Lung (tissue), 12 donors: ENCODE measurements around the gene GRID1. TPM values are rescaled to one million over a fixed set of nuclear protein-coding genes. Genes with fewer than 3 reads are reported as not detected.

Experiments
- ATAC-seq: fragments of 200-7000 bp; cut with Tn5 transposase; one replicate; pipeline ENCODE4 v1.9.1; 2020; ENCODE audit warnings: moderate number of reproducible peaks; ENCODE audit not compliant: insufficient read depth, low FRiP score
- DNase-seq, 3 donors: peaks; one replicate each; pipeline ENCODE4 v3.0.0-alpha.2; 2013 to 2017
- H3K27ac ChIP-seq, 2 donors: one replicate each; pipeline ENCODE4 v1.5.1; 2013; ENCODE audit warnings: mild to moderate bottlenecking in 2 of 2, moderate library complexity in 2 of 2, control low read depth in 1 of 2, inconsistent platforms in 1 of 2, low read depth in 1 of 2, low read length in 1 of 2
- H3K27me3 ChIP-seq, 3 donors: one replicate each; pipeline ENCODE4 v1.5.1; 2013; ENCODE audit warnings: low read length in 2 of 3; ENCODE audit not compliant: control insufficient read depth in 3 of 3, insufficient read depth in 3 of 3
- H3K36me3 ChIP-seq, 4 donors: one replicate each; pipeline ENCODE4 v1.5.1; 2013; ENCODE audit warnings: low read length in 4 of 4, mild to moderate bottlenecking in 1 of 4, moderate library complexity in 1 of 4; ENCODE audit not compliant: control insufficient read depth in 4 of 4, insufficient read depth in 4 of 4
- H3K4me1 ChIP-seq, 5 donors: one replicate each; pipeline ENCODE4 v1.5.1; 2013; ENCODE audit warnings: low read length in 5 of 5, mild to moderate bottlenecking in 2 of 5, moderate library complexity in 1 of 5; ENCODE audit not compliant: control insufficient read depth in 5 of 5, insufficient read depth in 5 of 5
- H3K4me3 ChIP-seq: one replicate; pipeline ENCODE4 v1.5.1; 2013; ENCODE audit warnings: mild to moderate bottlenecking, control low read depth, moderate library complexity
- H3K9ac ChIP-seq, 2 donors: one replicate each; pipeline ENCODE4 v1.5.1; 2013; ENCODE audit warnings: low read length in 2 of 2, control low read depth in 1 of 2; ENCODE audit not compliant: insufficient read depth in 1 of 2
- H3K9me3 ChIP-seq, 4 donors: one replicate each; pipeline ENCODE4 v1.5.1; 2013; ENCODE audit warnings: low read length in 3 of 4, mild to moderate bottlenecking in 1 of 4, moderate library complexity in 1 of 4; ENCODE audit not compliant: control insufficient read depth in 4 of 4, insufficient read depth in 3 of 4
- CTCF ChIP-seq: IDR thresholded peaks from 2 replicates; pipeline ENCODE4 v1.5.1; 2012; ENCODE audit warnings: mild to moderate bottlenecking; ENCODE audit errors: control extremely low read depth, extremely low read depth
- WGBS, 2 donors: extraction: QIAGEN DNeasy Blood & Tissue Kit; methylation state at CpG; one replicate each; pipeline ENCODE4 v1.1.7; 2013; 5-methylcytosine and 5-hydroxymethylcytosine counted together
- polyA plus RNA-seq, 2 donors: library from polyadenylated mRNA; stranded (reverse); fragments of 200-250 nt; gene quantifications; one replicate each; pipeline ENCODE4 v1.2.1, GENCODE V29; 2013
- total RNA-seq, 2 donors: library from RNA; depleted of rRNA in 1 of 2; stranded (reverse); fragments of >200 nt in 1 of 2; gene quantifications; one replicate each; pipeline ENCODE4 v1.2.1, GENCODE V29; 2014 to 2021
- donor health status: control.
- donor health status: control.
- donor health status: Bipolar disorder and iron deficiency.
- donor health status: healthy.
- donor health status: DM: yes; HTN: yes; CAD: no.

GRID1 gene
- total and polyA plus RNA-seq, 4 donors: 1.1 to 3.6 (median 2.2) TPM

GRCh38 chr10:86263907-86264306 lies 102.7 kb downstream of the GRID1 start:
- no peak for ATAC-seq
- H3K9me3 ChIP-seq: no peaks in the 10 kb centered on the region
- no peaks in the 10 kb centered on the region for H3K36me3 ChIP-seq
- H3K27ac ChIP-seq: no peak overlapping the region
- peaks cover 0 to 22% (median 18%) of the 10 kb centered on the region in 3 donors for H3K27me3 ChIP-seq
- no peak overlapping the region for H3K9ac ChIP-seq
- 81 to 84% methylated on average over 5 of the region's 5 CpGs for WGBS, 2 donors
- H3K4me1 ChIP-seq: peaks cover 0 to 5% (median 0%) of the 10 kb centered on the region in 5 donors
- no peak for TF ChIP-seq CTCF
- peak in 1 of 3 donors; percentile 2 for DNase-seq
- H3K4me3 ChIP-seq: no peak overlapping the region

GRCh38 chr10:86263209-86263608 lies 103.4 kb downstream of the GRID1 start:
- no peak for ATAC-seq
- H3K4me3 ChIP-seq: no peak overlapping the region
- peak in 1 of 3 donors; percentile 11 for DNase-seq
- no peaks in the 10 kb centered on the region for H3K36me3 ChIP-seq
- H3K4me1 ChIP-seq: peaks cover 0 to 5% (median 0%) of the 10 kb centered on the region in 5 donors
- H3K27ac ChIP-seq: no peak overlapping the region
- no peaks in the 10 kb centered on the region for H3K9me3 ChIP-seq
- no peak overlapping the region for H3K9ac ChIP-seq
- 37 to 39% methylated on average over 27 of the region's 27 CpGs for WGBS, 2 donors
- peaks cover 0 to 22% (median 18%) of the 10 kb centered on the region in 3 donors for H3K27me3 ChIP-seq
- no peak for TF ChIP-seq CTCF

GRCh38 chr10:86262688-86263181 lies 103.9 kb downstream of the GRID1 start:
- no peaks in the 10 kb centered on the region for H3K9me3 ChIP-seq
- H3K27me3 ChIP-seq: peaks cover 0 to 22% (median 18%) of the 10 kb centered on the region in 3 donors
- no peak overlapping the region for H3K4me3 ChIP-seq
- WGBS, 2 donors: 17 to 22% methylated on average over 29 of the region's 29 CpGs
- TF ChIP-seq CTCF: no peak
- no peak for ATAC-seq
- no peak overlapping the region for H3K9ac ChIP-seq
- peaks cover 0 to 5% (median 0%) of the 10 kb centered on the region in 5 donors for H3K4me1 ChIP-seq
- H3K36me3 ChIP-seq: no peaks in the 10 kb centered on the region
- H3K27ac ChIP-seq: no peak overlapping the region
- peak; percentile 0 to 21 (median 19) for DNase-seq
